ENCODE results near the gene TRIO.

GRCh38 chr5:14331386-14331781 lies 188.2 kb downstream of the TRIO start:
- TF ChIP-seq SIN3A (IDR thresholded peaks at IDR 0.05; ENCODE audit: borderline replicate concordance, insufficient read depth, low read length) (no peak), POLR2AphosphoS5 (IDR thresholded peaks at IDR 0.05; ENCODE audit: low read depth, low read length) (no peak), REST (IDR thresholded peaks at IDR 0.05; ENCODE audit: insufficient read depth in 1 of 2, low read depth in 2 of 2, low read length in 2 of 2) (no peak)

All from PFSK-1 (cell line).